GM19099 (cell line): Measurements from ENCODE around the gene MASP2.

Experiments
- POLR2A ChIP-seq: IDR thresholded peaks from 3 replicates; pipeline ENCODE4 v1.6.1; 2011; ENCODE audit warnings: low read depth; ENCODE audit not compliant: insufficient read length; ENCODE audit errors: extremely low read depth

Gene MASP2

GRCh38 chr1:11059968-11060830 is 13.2 kb upstream of the MASP2 start, which contains the start of gene SRM:
Gene SRM, minus strand, starts transcription at chr1:11060018. Its CDS starts 75 bp downstream, at chr1:11059943.
- peak; percentile 74 for TF ChIP-seq POLR2A

GRCh38 chr1:11059155-11059967 is 12.3 kb upstream of the MASP2 start:
- no peak for TF ChIP-seq POLR2A

- no peak for TF ChIP-seq POLR2A
Observed at GRCh38 chr1:11058595-11059154, 11.6 kb upstream of the MASP2 start.

GRCh38 chr1:11058026-11058425 is 11.0 kb upstream of the MASP2 start:
- no peak for TF ChIP-seq POLR2A

GRCh38 chr1:11057477-11057876 is 10.4 kb upstream of the MASP2 start:
- no peak for TF ChIP-seq POLR2A

GRCh38 chr1:11056504-11056903 is 9.5 kb upstream of the MASP2 start:
- TF ChIP-seq POLR2A, result no peak

GRCh38 chr1:11055676-11056075 is 8.6 kb upstream of the MASP2 start:
- no peak for TF ChIP-seq POLR2A

- TF ChIP-seq POLR2A, result no peak
Observed at GRCh38 chr1:11054666-11055065, 7.6 kb upstream of the MASP2 start.

- TF ChIP-seq POLR2A, result no peak
Observed at GRCh38 chr1:11054181-11054580, 7.1 kb upstream of the MASP2 start.

- TF ChIP-seq POLR2A, result no peak
Observed at GRCh38 chr1:11053758-11054137, 6.7 kb upstream of the MASP2 start.

GRCh38 chr1:11052839-11053757 is 6.1 kb upstream of the MASP2 start:
- TF ChIP-seq POLR2A, result peak; percentile 26

GRCh38 chr1:11051781-11052511 is 4.9 kb upstream of the MASP2 start:
- no peak for TF ChIP-seq POLR2A

GRCh38 chr1:11046270-11046566 is 821 bp downstream of the MASP2 start:
- no peak for TF ChIP-seq POLR2A
